SKM-1 treated with dmso at 0.1 percent for 144 hours (cell line): ENCODE measurements around the gene TSSK6.

ENCODE experiments used
- DNase-seq: peaks from one replicate; lab custom pipeline; 2025; ENCODE audit not compliant: unreplicated experiment; lab: John Stamatoyannopoulos, UW

The TSSK6 gene

DNA sequence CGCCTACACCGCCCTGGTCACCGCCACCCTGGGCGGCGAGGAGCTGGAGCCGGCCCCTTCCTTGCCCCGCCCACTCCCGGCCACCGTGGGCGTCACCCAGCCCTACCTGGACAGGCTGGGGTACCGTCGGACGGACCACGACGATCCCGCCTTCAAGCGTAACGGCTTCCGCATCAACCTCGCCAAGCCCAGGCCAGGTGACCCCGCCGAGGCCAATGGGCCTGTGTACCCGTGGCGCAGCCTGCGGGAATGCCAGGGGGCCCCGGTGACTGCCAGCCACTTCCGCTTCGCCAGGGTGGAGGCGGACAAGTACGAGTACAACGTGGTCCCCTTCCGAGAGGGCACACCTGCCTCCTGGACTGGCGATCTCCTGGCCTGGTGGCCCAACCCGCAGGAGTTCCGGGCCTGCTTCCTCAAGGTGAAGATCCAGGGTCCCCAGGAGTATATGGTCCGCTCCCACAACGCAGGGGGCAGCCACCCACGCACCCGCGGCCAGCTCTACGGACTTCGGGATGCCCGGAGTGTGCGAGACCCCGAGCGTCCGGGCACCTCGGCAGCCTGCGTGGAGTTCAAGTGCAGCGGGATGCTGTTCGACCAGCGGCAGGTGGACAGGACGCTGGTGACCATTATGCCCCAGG lies 29.7 kb upstream of the TSSK6 start:
- DNase-seq, result no peak

DNA sequence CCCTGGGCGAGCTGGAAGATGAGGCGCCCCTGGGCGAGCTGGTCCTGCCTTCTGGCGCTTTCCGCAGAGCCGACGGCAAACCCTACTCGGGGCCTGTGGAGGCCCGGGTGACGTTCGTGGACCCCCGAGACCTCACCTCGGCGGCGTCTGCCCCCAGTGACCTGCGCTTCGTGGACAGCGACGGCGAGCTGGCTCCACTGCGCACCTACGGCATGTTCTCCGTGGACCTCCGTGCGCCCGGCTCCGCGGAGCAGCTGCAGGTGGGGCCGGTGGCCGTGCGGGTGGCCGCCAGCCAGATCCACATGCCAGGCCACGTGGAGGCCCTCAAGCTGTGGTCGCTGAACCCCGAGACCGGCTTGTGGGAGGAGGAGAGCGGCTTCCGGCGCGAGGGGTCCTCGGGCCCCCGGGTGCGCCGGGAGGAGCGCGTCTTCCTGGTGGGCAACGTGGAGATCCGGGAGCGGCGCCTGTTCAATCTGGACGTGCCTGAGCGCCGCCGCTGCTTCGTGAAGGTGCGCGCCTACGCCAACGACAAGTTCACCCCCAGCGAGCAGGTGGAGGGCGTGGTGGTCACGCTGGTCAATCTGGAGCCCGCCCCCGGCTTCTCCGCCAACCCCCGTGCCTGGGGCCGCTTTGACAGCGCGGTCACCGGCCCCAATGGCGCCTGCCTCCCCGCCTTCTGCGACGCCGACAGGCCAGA lies 29.1 kb upstream of the TSSK6 start:
- no peak for DNase-seq

DNA sequence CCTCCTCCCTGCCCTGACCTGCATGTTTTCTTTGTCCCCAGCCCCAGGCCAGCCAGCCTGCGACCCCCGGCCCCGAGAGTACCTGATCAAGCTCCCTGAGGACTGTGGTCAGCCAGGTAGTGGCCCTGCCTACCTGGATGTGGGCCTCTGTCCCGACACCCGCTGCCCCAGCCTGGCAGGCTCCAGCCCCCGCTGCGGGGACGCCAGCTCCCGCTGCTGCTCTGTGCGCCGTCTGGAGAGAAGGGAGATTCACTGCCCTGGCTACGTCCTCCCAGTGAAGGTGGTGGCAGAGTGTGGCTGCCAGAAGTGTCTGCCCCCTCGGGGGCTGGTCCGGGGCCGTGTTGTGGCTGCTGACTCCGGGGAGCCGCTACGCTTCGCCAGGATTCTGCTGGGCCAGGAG lies 28.3 kb upstream of the TSSK6 start:
- DNase-seq, result no peak

DNA sequence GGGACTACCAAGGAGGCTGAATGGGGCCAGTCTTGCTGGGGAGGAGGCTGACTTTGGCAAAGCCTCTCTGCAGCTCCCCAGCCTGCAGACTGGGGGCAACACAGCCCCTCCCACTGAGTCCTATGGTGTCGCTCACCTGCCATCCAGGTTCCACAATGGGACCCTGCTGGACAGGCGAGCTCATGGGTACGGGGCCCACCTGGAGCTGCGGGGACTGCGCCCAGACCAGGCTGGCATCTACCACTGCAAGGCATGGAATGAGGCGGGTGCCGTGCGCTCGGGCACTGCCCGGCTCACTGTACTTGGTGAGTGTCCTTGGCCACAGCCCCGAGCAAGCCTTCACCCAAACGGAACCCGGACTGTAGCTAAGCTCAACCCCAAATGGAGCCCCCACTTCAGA lies 27.8 kb upstream of the TSSK6 start:
- no peak for DNase-seq

DNA sequence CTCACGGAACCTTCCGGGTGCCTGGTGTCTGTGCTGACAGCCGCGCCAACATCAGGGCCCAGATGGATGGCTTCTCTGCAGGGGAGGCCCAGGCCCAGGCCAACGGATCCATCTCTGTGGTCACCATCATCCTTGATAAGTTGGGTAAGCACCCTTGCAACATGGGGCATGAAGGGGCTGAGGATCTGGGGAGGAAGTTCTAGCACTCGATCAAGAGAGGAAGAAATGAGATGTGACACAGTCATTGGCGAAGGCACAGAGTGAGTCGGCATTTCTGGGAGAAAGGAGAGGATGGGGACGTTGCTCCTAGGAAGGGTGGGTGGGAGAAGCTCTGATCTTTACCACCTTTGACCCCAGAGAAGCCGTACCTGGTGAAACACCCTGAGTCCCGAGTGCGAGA lies 27.2 kb upstream of the TSSK6 start:
- DNase-seq, result peak; percentile 73

DNA sequence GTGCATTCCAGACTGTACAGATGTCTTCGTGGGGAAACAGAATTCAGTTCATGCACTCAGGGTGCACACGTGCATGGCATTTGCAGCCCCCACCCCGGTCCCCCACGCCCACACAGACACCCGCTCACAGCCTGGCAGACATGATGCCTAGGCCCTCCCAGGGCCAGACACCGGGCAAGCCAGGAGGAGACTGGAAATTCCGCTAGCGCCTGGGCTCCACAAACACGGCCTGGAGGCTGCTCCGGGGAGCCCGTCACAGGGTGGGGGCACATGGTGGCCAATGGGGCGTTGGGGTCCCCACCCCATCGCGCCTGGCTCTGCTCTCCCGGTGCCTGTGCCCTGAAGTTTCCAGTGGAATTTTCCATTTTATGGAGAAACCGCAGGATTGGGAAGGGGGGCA lies 26.3 kb upstream of the TSSK6 start:
- no peak for DNase-seq

DNA sequence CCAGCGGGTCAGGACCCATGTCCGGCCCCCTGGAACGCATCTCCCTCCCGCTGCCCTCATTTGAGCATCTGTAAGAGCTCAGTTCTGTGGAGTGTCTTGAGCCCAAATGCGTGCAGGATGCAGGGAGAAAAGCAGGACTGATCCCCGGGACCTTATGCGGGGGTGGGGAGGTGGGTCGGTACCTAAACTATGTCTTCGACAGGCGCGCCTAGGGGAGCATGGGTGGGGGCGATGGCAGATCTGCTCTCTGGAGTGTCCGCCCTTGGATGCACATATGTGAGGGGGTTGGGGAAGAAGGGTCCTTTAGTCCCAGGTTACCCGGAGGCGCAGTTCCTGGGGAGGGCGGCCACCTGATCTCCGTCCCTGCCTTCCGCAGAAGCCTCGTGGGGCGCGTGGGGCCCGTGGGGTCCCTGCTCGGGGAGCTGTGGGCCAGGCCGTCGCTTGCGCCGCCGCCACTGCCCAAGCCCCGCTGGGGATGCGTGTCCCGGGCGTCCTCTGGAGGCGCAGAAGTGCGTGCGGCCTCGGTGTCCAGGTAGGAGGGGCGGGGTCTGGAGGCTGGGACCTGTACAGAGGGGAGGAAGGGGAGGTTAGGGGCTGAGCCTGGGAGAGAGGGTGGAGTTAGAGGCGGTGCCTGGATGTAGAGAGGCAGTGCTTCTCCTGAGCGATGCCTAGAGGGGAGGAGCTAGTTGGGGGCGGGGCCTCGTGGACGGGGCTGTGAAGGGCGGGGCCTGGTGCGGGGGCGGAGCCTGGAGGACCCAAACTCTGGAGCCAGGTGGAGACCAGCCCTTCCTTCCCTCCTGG lies 25.6 kb upstream of the TSSK6 start:
- peak; percentile 36 for DNase-seq

DNA sequence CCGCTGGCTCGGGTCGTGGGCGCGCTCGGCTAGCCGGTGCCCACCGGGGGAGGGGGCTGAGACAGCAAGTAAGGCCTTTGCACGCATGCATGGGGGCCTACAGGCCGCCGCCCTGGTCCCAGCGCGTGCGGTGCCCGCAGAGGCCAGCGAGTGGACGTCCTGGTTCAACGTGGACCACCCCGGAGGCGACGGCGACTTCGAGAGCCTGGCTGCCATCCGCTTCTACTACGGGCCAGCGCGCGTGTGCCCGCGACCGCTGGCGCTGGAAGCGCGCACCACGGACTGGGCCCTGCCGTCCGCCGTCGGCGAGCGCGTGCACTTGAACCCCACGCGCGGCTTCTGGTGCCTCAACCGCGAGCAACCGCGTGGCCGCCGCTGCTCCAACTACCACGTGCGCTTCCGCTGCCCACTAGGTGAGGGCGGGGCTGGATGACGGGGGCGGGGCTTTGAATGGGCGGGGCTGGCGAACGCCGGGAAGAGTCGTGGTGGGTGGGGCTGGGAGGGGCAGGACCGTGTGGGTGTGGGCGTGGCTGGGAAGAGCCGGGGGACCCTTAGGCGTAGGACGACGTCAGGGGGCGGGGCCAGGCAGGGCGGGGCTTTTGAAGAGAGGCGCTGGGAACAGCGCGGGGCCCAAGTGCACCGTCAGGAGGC lies 24.8 kb upstream of the TSSK6 start:
- DNase-seq, result no peak

DNA sequence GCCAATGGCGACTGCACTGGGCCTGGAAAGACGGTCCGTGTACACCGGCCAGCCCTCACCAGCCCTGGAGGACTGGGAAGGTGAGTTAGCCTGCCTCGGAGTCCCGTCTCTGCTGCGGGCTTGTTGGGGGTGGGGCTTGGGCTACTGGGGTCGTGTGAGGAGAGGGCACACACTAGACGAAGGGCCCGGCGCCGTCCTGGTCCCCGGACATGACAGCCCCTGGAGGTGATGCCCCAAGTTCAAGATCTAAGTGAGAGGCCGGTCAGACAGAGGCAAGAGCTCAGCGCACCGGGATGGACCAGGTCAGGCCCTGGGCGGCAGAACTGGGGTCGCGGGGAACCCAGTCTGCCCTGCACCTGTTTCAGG lies 24.3 kb upstream of the TSSK6 start:
- no peak for DNase-seq

DNA sequence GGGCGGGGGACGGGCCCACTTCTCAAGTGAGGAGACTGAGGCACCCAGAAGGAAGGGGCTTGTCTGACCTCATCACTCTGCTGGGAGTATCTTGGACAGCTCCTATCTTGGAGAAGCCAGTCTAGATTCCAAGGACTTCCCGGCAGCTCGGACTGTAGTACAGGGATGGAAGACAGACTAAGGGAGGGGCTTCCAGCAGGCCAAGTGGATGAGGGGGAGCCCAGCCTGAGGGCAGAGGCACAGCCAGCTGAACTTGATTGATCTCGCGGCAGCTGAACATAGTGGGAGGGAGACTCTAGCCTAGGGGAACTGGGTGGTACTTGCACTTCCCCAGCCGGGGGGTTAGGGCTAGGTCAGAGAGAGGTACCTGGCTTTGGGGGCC lies 23.4 kb upstream of the TSSK6 start:
- DNase-seq, result no peak

DNA sequence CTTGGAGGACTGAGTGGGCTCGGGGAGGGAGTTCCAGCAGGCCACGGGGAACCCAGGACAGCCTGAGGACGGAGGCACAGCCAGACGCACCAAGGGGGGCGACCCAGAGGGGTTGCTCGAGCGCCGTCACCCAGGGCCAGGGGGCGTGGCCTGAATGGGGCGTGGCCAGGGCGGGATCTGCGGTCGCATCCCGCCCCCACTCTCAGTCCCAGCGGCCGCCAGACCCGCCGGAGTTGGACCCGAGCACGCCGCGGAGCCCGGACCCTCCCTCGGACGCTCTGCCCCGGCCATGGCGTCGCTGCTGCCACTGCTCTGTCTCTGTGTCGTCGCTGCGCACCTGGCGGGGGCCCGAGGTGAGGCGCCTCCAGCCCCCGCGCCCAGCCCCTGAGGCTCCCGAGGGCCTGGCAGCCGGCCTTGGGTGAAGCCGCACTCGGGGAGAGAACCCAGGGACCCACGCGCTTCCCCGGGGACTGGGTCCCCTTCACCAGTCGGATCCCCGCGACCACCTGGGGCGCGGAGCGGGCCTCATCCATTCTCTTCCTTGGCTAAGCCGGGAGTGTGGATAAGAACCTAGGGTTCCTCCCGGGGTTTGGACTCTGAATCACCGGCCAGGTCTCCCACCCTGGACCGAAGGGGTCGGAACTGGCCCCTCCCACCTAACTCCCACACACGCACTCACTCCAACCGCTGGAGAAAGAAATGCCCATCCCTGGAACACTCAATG lies 22.9 kb upstream of the TSSK6 start, which contains the start of gene CILP2:
CILP2 (plus strand) TSS at position 205 of the 724 bp plus-strand sequence; CDS start at position 290, 85 bp downstream.
- DNase-seq, result no peak

DNA sequence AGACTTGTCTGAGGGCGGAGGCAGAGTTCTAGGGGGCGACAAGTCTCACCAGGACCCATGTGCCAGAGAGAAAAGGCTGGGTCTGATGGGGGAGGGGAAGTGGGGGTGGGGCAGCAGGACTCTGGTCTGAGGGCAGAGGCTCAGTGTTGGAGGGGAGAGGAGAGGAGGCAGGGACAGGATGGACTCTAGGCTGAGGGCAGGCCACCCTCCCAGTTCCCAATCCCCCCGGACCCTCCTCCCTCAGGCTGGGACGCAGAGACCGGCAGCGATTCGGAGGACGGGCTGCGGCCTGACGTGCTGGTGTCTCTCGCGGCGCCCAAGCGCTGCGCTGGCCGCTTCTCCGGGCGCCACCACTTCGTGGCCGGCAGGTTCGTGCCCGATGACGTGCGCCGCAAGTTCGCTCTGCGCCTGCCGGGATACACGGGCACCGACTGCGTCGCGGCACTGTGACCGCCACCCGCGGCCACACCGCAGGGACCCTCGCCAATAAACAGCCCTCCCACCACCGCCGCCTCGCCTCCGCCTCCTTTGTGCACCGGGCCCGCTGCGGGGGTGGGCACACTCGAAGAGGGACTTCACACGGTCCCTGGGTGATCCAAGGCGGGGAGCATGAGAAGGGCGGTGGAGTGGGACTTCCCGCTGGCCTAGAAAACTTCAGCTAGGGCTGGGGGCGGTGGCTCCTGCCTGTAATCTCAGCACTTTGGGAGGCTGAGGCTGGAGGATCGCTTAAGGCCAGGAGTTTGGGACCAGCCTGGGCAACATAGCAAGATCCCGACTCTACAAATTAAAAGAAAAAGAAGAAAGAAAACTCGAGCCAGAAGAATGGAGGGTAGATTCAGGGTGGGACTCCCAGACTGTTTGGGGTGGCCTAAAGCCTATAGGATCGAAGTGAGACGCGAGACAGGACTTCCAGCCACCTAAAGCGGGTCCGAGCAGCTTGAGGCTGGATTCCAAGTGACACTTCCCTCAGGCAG lies 22.0 kb upstream of the TSSK6 start:
- DNase-seq, result no peak

DNA sequence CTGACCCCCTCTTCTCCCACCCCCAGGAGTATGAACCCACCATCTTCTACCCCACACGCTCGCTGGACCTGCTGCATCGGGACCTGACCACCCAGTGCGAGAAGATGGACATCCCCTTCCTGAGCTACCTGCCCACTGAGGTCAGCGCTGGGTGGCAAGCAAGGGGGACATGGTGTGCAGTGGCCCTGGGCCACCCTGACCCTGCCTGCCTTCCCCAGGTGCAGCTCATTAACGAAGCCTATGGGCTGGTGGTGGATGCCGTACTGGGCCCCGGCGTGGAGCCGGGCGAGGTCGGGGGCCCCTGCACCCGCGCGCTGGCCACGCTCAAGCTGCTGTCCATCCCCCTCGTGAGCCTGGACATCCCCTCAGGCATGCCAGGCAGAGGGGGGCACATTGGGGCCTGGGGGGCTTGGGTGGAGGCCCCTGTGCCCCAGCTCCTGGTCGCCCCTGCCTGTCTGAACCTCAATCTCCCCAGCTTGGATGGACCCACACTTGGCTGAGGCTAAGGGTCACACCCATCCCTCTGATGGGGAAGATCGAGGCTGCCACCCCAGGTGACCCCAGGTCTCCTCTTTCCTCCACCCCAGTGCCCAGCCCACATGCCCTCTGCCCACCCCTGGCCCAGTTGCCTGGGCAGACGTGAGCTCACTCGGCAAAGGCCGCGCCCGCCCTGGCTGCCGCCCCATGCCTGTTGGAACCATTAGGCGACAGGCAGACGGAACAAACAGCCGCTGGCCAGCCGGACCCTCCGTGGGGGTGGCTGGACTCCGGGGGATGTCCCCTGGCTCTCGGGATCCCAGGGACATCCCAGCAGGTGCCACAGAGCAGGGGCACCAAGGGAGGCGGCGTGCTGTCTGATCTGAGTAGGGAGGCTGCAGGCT lies 20.2 kb upstream of the TSSK6 start:
- no peak for DNase-seq

DNA sequence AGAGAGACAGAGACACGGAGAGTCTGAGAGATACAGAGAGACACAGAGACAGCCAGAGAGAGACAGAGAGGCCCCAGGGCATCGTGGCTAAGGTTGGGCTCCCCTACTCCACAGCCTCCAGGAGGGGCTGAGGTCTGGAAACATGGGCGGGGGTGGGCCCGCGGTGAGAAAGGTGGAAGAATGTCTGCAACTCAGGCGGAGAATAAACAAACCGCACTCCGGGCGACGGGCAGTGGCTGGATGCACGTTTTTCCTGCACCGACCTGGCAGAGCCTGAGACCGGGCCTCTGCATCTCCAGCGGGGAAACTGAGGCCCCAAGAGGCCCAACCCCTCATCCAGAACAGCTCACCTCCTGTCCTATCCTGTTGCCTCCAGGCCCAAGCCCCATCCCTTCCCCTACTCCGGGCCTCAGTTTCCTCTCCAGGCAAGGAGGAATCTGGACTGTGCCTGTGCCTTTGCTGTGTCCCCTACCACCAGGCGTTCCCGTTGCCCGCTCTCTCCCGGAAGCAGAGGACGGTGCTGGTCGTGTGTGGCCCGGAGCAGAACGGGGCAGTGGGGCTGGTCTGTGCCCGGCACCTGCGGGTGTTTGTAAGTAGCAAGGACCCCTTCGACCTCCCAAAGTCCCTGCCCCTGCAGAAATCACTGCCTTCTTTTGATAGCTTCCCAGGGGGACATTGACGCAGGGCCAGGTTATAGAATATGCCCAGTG lies 19.4 kb upstream of the TSSK6 start:
- DNase-seq, result no peak

DNA sequence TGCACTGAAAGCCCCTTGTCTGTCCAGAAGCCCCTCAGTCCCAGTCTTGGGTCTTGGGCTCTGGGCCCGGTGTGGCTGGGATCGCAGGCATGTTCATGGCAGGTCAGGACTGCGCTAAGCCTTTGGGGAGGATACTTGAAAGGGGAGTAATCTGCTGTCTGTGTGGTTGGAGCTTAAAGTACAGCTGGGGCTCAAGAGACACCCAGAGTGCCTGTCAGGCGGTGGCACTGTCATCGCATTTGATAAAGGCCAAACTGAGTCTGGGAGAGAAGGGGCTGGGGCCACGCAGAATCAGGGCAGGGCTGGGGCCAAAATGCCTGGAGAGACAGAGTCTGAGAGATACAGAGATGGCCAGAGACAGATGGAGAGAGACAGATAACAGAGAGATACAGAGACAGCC lies 18.5 kb upstream of the TSSK6 start:
- no peak for DNase-seq

DNA sequence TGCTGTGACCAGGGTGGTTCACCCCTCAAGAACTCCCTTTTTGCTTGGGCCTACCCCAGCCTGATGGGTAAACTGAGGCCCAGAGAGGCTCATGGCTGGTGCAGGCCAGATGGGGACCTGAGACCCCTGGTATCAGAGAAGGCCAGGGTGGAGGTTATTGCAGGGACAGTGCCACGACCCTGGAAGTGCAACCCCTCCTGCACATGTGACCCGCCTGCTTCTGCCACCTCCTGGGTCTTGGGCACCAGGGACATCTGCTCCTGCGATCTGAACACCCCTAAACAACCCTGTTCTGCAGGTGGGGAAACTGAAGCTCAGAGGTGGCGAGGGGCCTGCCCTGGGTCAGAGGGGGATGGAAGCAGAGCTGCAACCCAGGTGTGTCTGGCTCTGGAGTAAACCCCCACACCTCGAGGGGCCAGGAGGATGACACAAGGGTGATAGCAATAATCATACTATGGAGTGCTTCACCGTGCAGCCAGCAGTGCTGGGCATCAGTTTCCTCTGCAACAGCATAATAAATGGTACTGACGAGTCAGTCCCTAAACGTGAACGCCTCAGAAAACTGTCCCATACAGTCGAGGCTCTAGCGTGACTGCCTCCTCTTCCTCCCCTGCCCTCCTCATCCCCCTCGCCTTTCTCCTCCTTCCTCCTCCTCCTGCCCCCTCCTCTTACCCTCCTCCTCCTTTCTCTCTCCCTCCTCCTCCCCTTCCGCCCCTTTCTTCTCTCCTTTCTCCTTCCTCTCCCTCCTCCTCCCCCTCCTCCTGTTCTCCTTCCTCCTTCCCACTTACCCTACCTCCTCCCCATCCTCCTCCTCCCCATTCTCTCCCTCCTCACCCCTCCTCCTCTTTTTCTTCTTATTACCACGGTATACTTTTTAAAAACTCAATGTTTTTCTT lies 17.7 kb upstream of the TSSK6 start:
- no peak for DNase-seq
